ENCODE measurements around the gene ABLIM2.
"Not testable (repeated sequence)": the region's sequence is repeated elsewhere in the genome, so short reads cannot be mapped to it uniquely, and the experiment has no call there.

ABLIM2 gene

DNA sequence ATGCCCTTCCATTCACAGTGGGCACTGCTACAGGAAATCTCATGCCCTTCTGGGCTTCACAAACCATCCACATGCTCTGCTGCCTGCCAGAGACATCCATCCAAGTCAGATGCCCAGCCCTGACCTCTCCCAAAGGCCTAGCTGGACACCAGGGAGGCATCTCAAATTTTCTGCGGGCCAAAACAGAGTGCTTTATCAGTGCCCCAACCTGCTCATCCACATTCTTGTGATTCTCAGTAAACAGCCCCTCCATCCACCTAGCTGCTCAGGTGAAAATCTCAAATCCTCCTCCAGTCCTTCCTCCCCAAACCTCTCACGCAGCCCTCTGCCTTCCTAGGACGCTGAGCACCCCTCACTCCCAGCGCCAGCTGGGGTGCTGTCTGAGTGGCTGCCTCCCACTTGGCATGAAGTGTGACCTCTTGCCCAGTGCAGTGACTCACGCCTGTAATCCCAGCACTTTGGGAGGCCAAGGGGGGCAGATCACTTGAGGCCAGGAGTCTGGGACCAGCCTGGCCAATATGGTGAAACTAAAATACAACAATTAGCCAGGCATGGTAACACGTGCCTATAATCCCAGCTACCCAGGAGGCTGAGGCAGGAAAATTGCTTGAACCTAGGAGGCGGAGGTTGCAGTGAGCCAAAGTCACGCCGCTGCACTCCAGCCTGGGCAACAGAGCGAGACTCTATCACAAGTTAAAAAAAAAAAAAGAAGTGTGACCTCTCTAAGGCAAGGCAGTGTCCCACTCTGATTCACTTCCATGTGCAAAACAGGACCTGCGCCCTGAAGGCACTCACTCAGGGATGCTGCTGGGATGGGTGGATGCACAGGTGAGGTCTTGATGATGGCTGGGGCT lies 217.3 kb downstream of the ABLIM2 start:
- no peak for DNase-seq (ENCODE audit: low read depth, low spot score)

DNA sequence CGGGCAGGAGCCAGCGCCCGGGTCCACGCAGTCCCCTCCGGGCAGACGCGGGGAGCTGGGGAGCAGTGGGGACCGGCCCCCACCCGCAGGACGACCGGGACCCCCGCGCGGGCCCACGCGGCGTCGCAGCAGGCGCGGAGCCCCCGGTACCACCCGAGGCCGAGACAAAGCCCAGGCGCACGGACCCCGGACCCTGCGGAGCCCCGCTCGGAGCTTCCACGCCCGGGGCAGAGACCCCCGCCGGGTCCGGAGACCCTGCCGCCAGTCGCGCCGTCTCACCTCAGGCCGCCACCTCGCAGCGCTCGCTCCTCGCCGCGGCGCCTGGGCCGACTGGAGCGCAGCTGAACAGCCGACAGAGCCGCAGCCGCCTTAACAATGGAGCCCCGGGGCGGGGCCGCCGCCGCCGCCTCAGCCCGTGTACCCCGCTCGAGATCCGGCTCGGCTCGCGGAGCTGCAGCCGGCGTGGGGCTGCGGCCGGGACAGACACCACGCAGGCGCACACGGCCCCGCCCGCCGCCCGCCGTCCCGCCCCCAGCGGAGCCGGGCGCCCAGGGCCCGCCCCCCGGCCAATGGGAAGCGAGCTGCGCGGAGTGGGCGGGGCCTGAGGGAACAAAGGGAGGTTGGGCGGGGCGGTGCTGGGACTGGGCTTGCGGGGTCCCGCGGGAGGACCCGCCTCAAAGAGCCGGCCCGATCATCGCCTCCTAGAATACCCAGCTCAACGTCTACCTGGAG lies 219.1 kb downstream of the ABLIM2 start, which contains the start of gene AFAP1:
Gene AFAP1 (minus strand): TSS at position 485 of the 732 bp plus-strand sequence. CDS start 67,783 bp downstream, outside the sequence.
- DNase-seq (ENCODE audit: low read depth, low spot score): no peak

- DNase-seq (ENCODE audit: low read depth, low spot score): no peak
These were observed 219.8 kb downstream of the ABLIM2 start for GRCh38 chr4:7938609-7939376.

- DNase-seq (ENCODE audit: low read depth, low spot score): no peak
These were observed 220.4 kb downstream of the ABLIM2 start for GRCh38 chr4:7938266-7938608.

DNA sequence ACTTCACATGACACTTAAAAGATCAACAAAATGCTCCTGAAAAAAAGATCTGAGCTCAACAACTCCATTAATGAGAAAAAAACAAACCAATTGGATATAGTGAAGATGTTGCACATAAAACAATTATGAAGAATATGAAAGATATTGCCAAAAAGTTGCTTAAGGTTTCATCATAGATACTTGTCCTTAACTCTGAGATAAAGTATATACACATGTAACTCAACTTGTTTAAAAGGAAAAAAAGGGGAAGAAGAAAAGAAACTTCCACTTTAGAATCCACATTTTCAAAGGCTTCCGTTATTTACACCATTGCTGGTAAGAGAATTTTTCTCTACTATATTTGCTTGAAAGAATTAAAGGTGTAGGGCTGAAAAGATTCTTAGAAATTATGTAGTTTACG lies 221.6 kb downstream of the ABLIM2 start:
- DNase-seq (ENCODE audit: low read depth, low spot score): no peak

GRCh38 chr4:7933651-7934510 lies 224.7 kb downstream of the ABLIM2 start:
- no peak for DNase-seq (ENCODE audit: low read depth, low spot score)

GRCh38 chr4:7932287-7932686 lies 226.3 kb downstream of the ABLIM2 start:
- no peak for DNase-seq (ENCODE audit: low read depth, low spot score)

DNA sequence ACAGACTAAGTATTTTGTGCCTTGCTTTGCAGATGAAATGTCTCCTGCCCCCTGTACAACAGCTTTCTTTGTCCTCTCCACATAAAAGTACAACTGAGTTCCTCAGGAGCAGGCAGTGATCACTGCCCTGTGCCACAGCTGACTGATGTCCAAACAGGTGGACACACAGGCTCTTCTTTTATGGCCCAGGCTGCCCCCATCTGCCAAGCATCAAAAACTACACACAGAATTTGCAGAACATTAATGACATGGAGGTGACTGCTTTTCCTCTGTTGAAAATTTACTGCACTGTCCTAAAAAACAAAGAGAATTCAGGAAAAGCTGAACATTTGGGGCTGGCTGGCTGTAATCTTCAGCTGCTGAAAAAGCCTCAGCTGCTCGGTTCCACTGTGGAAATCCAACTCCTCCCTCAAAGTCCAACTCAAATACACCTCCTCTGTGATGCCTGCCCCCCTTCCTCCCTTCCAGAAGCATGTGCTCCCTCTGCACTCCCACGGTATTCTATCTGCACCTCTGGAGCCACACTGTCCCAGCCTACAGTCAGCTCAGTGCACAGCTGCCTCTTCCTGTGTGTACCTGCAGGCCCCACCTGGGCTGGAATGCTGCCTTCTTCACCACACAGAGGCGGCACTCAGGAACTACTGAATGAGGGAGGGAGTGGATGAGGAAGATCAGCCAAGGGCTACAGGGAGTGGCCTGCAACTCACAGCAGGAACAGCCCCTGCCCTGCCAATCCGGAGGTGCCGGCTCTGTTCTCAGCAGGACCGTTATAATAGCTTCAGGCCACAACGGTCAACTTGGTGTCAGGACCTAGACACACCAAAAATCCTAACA lies 229.3 kb downstream of the ABLIM2 start:
- no peak for DNase-seq (ENCODE audit: low read depth, low spot score)

- DNase-seq (ENCODE audit: low read depth, low spot score): no peak
These were observed 229.9 kb downstream of the ABLIM2 start for GRCh38 chr4:7928711-7929110.

DNA sequence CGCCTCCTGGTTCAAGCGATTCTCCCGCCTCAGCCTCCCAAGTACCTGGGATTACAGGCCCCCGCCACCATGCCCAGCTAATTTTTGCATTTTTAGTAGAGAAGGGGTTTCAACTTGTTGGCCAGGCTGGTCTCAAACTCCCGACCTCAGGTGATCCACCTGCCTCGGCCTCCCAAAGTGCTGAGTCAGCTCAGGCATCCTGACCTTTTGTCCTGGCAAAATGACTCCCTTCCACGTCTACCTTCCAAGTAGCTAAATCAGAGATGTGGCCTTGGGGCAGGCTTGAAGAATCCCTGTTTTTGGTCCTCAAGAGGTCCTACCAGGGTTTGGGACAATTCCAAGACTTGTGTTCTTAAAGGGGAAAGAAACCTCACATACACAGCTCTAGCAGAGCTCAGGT lies 231.8 kb downstream of the ABLIM2 start:
- DNase-seq (ENCODE audit: low read depth, low spot score): no peak

- no peak for DNase-seq (ENCODE audit: low read depth, low spot score)
These were observed 234.0 kb downstream of the ABLIM2 start for GRCh38 chr4:7924570-7924969.

DNA sequence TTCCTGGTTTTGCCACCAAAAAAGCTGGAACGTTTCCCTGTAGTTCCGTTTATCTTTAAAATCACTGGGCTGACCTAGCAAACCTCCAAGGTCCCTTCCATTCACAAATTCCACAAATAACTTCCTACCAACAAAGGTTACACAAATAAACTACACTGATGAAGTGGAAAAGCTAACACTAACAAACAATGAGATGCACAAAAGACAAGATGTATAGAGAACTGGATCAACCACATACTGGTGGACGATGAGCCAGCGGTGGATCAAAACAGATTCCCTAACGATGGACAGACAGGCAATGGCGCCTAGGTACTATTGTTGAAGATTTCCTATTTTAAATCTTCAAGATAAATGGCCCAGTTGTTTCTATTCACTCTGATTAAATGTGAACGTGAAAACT lies 234.4 kb downstream of the ABLIM2 start:
- DNase-seq (ENCODE audit: low read depth, low spot score): no peak

GRCh38 chr4:7922466-7922865 lies 236.1 kb downstream of the ABLIM2 start:
- no peak for DNase-seq (ENCODE audit: low read depth, low spot score)

DNA sequence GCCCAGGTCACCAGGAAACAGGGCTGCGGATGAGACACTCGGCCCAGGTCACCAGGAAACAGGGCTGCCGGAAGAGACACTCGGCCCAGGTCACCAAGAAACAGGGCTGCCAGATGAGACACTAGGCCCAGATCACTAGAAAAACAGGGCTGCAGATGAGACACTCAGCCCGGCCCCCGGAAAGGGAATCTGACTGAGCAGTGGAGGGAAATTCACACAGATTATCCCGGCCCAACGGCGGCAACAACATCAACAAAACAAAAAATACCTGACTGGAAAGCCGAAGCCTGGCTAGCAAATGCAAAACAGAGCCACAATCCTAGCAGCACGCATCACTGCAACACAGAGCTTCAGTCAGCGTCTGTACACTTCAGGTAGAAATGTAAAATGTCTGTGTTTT lies 239.6 kb downstream of the ABLIM2 start:
- no peak for DNase-seq (ENCODE audit: low read depth, low spot score)

- not testable (repeated sequence) for DNase-seq (ENCODE audit: low read depth, low spot score)
These were observed 240.4 kb downstream of the ABLIM2 start for GRCh38 chr4:7918187-7918586.

DNA sequence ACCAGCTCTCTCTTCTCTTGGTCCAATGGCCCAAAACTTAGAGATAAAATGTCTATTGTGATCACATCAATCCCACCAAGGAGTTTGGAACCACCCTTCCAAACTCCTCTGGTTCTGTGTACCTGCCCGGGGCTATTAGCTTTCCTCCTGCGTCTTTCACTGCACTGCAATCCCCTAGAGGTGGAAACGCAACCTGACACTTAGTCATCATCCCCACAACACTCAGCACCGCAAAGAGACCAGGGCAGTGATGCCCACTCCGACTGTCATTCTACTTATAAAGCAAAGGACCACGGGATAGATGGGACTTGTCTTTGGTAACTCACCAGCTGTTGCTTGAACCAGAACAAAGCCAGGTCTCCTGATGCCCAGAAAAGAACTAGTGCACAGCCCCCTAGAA lies 240.9 kb downstream of the ABLIM2 start:
- DNase-seq (ENCODE audit: low read depth, low spot score): no peak

- no peak for DNase-seq (ENCODE audit: low read depth, low spot score)
These were observed 242.8 kb downstream of the ABLIM2 start for GRCh38 chr4:7915875-7916242.
